GM21737 (cell line): ENCODE data around the gene SIMC1.
"Not testable (repeated sequence)": the region's sequence is repeated elsewhere in the genome, so short reads cannot be mapped to it uniquely, and the experiment has no call there.

ENCODE experiments used
- ATAC-seq: cut with Tn5 transposase; IDR thresholded peaks from one replicate; pipeline ENCODE4 v1.9.1; 2021; ENCODE audit warnings: mild to moderate bottlenecking, moderate library complexity; ENCODE audit not compliant: unreplicated experiment

Gene SIMC1

DNA sequence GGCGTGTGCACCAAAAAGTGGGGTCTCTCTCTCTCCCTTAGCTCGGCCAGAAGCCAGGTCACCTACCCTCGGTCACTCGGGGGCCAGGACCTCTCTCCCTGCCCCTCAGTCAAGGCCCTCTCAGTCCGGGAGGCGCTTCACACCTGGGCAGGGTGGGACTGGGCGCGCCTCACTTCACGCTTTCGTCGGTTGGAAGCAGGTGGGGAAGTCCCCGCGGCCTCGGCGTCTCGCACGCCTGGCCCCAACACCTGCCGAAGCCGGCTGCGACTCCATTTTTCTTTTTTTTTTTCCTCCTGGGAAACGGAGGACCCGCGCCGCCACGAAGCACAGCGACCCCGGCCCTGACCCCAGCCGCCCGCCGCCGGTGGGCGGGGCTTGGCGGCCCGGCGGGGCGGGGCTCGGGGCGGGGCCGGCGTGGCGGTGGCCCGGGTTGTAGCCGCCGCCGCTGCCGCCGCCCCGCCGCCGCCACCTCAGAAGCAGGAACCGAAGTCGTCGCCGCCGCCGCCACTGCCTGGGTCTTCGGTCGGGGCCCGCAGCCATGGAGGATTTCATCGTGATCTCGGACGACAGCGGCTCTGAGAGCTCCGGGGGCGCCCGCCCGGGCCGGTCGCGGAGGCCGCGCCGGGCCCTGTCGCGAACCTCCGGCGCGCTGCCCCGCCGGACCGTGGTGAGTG lies at the start of gene SIMC1:
SIMC1 (plus strand) TSS at position 454 of the 674 bp plus-strand sequence; CDS start at position 539, 85 bp downstream.
- peak; percentile 58 for ATAC-seq

DNA sequence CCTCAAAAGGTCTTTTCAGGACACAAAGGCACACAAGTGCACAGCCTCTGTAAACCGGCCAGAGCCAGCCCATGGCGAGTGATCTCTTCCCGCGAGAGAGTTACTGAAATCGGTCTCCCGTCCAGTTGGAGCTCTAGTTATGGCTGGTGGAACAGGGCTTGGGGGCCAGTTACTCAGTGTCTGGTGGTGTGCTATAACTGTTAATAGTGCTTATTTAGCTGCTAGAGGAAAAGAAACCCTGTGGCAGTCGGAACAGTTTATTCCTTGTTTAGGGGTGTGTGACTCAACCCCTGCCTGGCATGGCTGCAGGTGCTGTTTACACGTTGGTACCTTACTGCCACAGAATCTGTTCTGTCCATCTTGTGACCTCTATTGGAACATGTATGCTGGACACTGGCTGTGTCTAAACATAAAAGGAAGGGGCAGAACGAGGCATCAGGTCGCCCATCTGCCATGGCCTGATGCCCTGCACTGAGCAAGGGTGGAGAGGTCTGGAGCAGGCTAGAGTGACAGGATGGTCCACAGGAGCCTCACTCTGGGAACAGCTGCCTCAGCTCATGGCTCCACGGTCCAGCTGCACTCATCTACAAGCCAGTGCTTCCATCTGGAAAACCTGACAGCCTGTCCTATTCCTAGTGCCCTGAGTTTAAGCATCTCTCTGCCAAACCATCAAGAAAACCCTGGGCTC lies 49.6 kb upstream of the SIMC1 start:
- no peak for ATAC-seq

DNA sequence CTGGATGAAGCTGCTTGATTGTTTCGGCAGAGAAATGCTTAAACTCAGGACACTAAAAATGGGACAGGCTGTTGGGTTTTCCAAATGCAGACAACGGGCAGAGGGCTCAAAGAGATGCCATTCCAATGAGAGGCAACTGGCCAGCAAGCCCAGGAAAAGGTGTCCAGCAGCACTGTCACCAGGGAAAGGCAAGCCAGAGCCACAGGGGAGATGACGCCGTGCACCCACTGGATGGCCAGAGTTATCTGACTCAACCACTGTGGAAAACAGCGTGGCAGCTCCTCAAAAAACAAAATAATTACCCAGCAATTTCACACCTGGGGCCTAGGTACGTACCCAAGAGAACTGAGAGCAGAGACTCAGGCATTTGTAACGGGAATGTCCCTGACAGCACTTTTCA lies 48.4 kb upstream of the SIMC1 start:
- no peak for ATAC-seq

DNA sequence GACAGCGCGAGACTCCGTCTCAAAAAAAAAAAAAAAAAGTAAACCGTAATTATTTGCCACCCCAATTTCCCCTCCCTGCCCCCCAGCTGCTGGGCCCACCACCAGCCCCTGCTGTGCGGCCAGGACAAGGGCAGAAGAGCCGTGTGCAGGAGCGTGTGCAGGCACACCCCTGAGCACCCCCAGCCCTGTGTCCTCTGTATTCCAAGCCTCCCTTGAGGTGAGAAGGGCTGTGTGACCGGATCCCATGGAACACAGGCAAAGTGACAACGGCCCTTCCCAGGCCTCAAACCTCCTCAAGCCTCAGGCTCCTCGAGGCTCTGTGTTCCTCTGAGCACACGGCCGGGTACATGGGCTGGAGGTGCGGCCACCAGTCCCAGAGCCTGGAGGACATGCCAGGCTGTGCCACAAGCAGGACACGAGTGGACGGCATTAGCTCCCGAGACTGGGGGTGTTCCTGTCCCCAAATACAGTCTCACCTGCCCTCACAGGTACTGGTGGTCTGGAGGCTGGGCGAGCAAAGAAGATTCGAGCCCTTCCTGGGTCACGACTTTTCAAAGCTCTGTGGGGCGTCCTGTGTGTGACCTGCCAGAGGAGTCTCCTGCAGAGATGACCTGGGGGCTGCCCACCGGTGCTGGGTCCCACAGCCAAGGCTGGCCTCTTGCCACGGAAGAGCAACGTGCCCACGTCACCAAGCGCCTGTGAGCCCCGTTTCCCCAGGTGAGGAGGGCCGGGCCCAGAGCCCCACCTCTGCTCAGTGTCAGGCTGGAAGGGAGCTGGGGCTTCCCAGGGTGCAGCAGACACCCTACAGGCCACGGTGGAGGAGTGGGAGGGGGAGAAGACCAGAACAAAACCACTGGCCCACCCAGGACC lies 47.1 kb upstream of the SIMC1 start:
- no peak for ATAC-seq

DNA sequence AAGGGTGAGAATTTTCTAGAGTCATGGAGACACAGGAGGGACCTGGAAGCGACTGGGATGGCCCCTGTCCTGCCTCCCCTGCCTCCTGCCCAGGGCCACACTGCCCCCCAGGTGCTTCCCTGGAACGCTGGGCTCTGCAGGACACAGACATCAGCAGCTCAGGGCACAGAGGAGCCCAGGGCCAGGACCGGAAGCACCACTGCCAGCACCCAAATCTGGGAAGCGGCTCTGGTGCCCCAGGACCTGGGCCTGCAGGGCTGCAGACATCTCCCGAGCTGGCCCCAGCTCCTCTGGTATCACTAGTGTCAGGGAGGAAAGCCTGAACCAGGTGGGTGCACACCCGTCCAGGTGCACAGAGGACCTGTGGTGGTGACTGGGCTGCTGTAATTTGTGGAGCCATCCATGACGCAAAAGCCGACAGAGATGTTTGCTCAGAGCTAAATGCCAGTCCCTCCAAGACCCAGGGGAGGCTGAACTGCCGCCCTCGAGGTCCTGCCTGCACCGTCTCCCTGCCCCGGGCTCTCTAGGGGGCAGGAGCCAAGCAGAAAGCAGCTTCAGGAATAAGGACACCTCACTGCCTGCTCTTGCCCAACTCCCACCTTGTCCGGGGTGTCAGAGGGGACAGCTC lies 46.0 kb upstream of the SIMC1 start:
- ATAC-seq, result no peak

DNA sequence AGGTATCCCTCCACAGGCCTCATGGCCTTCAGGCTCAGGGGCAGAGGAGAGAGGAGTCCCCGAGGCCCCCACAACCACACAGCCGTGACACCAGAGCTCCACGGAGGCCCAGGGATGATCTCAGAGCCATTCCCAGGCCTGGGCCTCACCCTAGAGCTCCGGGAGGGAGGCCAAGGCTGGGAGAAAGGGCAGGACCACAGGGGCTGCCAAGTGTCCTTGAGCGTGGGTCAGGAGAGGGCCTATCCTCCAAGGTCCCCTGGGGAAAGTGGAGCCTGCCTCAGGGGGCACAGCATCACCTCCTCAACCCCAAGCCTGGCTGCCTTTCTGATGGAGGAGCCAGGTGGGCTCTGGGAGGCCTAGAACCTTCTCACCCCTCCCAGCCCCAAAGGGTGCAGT lies 45.5 kb upstream of the SIMC1 start:
- ATAC-seq, result not testable (repeated sequence)

DNA sequence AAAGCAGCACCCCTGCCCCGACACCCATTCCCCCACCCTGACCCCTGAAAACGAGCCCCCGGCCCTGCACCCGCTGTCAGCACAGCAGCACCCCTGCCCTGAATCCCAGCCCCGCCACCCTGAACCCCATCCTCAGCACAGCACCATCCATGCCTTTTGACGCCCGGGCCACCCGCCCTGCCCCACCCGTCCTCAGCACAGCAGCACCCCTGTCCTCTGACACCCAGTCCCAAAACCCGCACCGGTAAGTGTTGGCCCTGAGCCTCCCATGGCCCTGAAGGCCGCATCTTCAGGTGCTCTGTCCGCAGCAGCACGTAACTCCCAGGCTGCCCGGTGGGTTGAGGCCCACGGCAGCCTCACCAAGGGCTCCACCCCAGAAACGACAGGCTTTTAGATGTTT lies 44.6 kb upstream of the SIMC1 start:
- ATAC-seq, result not testable (repeated sequence)

DNA sequence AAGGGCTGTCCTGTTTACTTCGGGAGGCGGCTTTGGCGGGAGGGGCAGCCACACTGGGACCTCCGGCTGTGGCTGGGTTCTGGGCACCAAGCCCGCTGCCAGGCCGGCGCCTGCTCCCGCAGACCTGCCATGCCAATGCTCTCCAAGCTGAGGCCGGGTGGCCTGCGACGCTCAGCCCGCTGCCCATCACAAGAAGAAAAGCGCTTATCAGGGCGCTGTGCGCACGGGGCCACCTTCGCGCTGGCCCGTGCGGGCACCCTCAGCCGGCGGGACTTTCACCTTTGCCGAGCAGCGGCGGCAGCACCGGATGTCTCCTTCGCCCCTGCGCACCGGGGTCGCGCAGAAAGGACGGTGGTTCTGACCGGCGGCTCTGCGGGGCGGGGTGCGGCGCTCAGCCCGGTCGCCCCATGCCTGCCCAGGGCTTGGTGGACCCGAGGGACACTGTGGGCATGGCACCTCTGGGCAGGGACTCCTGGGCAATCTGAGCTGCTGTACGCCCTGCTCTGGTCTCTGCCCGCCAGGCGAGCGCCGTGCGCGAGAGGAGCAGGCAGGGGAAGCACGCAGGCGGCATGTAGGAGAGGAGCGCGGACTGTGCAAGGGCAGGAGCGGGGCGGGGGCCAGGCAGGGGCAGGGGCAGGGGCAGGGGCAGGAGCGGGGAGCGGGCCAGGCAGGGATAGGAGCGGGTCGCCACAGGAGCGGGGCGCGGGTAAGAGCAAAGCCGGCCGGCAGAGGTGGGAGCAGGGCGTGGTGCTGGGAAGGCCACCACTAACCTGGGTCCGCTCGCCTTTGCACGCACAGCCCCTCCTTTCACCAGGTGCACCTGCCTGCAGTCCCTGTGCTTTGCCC lies 43.8 kb upstream of the SIMC1 start:
- not testable (repeated sequence) for ATAC-seq

DNA sequence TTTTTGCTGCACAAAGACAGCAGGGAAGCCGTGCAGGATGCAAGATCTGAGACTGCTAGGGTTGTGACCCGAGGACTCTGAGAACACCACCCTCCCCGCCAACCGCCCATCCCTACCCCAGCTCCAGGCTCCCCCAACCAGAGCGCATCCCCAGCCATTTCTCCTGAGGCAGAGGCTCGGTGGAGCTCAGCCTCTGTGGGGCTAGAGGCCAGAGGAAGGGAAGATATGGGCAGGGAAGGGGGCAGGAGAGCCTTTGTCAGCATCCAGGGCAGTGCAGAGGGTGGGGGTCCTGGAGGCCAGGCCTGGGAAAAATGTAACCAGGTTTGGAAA lies 43.2 kb upstream of the SIMC1 start:
- ATAC-seq, result not testable (repeated sequence)

DNA sequence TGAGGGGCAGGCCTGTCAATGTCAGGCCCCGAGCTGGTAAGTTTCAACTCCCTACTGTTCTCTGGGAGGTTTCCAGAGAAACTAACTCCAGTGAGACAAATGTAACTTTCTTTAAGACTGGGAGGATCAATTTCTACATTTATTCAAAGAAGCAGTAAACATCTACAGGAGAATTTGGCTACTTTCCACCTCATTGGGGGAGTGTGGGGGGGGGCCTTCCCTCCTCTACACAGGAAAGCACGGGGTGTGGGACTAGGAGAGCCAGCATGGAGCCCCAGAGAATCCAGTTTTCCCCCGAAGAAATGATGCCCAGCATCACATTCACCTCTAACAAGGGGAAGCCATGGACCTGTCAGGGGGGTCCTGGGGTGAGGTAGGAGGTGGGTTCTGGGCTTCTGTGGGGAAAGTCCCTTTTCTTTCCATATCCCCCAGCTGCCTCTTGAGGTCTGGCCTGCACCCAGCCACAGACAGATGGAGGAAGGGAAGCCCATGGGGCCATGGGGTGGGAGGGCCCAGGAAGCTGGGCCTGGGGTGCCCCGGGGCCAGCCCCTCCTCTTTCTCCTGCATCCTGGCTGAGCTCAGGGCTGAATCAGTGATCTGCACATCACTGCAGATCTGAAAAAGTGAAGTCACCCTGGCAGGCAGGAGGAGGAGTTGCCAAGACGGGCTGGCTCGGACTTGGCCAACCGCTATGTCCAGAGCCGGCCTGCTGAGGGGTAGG lies 42.6 kb upstream of the SIMC1 start:
- ATAC-seq, result not testable (repeated sequence)

DNA sequence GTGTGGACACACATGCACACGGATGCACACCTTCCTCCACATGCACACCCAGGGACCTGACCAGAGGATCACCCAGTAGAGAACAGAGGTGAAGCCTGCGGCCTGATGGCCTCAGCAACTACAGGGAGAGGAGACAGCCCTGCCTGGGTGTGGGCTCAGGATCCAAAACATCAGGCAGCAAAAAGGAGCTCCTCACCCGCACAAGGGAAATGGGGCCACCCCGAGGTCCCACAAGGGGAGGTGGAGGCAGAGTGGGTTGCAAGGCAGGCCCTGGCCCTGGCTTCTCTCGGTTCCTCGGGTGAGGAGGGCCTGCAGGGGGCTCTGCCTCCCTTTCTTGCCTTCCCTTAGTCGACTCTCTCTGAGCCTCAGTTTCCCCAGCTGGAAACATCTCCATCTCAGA lies 41.4 kb upstream of the SIMC1 start:
- ATAC-seq, result not testable (repeated sequence)

DNA sequence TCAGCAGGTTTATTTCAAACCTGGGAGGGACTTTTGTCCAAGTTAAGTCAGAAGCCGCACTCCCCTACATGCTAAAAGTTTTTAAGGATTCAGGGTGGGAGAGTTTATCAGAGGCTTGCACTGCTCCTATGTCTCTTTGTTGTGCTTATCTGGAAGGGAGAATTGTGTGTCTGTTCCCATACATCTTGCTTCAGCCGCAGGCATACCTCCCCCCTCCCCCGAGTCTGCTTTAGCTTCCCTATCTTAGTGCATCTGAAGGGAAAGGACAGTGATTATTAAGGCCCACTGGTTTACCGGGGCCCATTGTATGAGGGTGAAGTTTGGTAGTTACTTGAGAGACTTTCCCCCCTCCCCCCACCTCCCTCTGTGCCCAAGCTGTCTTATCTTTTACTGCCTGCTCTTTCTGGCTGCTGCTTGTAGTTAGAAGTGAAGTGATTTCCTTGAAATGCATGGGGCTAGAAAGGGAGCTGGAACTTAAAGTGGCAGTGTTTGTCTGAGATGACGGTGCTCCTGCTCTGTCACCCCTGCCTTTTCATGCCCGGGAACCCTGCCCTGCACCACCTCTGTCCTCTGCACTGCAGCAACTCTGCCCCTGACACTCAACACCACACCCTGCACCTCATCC lies 40.9 kb upstream of the SIMC1 start:
- ATAC-seq, result not testable (repeated sequence)

DNA sequence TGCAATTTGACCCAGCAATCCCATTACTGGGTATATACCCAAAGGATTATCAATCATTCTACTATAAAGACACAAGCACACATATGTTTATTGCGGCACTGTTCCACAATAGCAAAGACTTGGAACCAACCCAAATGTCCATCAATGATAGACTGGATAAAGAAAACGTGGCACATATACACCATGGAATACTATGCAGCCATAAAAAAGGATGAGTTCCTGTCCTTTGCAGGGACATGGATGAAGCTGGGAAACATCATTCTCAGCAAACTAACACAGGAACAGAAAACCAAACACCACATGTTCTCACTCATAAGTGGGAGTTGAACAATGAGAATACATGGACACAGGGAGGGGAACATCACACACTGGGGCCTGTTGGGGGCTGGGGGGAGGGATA lies 39.9 kb upstream of the SIMC1 start:
- not testable (repeated sequence) for ATAC-seq

DNA sequence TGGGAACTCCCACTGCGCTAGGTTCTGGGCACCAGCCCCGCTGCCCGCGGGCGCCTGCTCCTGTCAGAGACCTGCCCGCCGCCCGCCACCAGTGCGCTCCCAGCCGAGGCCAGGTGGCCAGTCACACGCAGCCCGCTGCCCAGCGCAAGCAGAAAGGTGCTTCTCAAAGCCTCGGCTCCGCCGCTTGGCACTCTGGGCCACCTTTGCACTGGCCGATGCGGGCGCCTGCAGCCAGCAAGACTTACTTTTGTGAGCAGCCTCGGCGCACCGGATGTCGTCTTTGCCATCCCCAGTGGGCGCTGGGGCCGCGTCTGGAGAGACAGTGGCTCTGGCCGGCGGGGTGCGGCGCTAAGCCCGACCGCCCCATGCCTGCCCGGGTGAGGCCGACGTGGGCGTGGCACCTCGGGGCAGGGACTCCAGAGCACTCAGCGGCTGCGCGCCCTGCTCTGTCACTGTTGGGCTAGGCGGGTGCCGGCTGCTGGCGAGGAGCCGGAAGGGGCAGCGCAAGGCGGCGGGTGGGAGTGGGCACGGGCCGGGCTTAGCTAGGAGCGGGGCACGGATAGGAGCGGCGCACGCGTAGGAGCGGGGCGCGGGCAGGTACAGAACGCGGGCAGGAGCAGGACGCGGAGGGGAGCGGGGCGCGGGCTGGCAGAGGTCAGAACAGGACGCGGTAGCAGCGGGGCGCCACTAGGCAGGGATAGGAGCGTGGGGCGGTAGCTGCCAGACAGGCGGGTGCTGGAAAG lies 39.1 kb upstream of the SIMC1 start:
- not testable (repeated sequence) for ATAC-seq

DNA sequence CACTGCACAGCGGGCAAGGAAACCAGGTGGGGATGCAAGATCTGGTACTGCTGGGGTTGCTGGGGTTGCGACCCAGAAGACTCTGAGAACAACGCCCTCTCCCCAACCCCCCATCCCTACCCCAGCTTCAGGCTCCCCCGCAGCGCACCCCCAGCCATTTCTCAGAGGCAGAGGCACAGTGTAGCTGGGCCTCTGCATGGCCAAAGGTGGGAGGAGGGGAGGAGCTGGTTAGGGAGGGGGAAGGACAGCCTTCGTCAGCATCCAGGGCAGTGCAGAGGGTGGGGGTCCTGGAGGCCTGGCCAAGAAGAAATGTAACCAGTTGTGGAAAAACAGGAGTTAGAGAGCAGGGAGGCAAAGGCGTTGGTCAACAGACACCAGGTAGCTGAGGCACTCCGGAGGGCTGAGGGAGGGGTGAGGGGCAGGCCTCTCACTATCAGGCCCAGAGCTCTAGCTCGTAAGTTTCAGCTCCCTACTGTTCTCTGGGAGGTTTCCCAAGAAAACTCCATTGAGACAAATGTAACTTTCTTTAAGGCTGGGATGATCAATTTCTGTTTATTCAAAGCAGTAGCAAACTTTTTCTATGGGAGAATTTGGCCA lies 38.3 kb upstream of the SIMC1 start:
- ATAC-seq, result not testable (repeated sequence)

DNA sequence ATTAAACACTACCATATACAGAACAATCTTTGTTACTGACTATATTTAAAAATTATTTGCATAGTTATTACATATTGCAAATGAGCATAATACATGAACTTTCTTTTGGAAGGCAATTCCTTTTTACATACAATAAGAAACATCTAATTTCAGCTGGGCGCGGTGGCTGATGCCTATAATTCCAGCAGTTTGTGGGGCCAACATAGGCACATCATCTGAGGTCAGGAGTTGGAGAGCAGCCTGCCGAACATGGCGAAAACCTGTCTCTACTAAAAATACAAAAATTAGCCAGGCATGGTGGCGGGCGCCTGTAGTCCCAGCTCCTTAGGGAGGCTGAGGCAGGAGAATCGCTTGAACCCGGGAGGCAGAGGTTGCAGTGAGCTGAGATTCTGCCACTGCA lies 36.4 kb upstream of the SIMC1 start:
- no peak for ATAC-seq

DNA sequence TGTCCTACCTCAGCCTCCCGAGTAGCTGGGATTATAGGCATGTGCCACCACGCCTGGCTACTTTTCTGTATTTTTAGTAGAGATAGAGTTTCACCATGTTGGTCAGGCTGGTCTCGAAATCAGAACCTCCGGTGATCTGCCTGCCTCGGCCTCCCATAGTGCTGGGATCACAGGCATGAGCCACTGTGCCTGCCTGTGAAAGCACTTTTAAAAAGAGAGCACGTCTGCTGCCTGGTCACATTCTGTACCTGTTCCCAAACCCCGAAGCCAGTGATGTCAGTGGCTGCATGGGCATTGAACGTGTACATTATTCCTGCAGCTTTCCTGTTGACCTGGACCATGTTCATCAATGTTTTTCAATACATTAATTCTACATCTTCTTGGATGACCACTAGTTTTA lies 35.1 kb upstream of the SIMC1 start:
- no peak for ATAC-seq

DNA sequence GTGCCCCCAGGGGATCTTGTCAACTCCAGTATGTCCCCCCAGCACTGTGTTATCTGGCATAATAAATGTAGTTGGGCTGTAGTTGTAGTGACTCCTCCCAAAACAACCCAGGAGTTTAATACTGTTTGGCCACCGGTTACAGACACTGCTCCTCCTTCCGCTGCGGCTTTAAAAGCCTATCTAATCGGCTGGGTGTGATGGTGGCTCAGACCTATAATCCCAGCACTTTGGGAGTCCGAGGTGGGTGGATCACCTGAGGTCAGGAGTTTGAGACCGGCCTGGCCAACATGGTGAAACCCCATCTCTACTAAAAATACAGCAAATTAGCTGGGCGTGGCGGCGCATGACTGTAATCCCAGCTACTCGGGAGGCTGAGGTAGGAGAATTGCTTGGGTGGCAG lies 34.7 kb upstream of the SIMC1 start:
- ATAC-seq, result not testable (repeated sequence)
